ENCODE measurements around the gene RPL10.

Gene RPL10

GRCh38 chrX:154401045-154401799, 3.0 kb downstream of the RPL10 start:
- no peak for DNase-seq

GRCh38 chrX:154401918-154402621, 3.9 kb downstream of the RPL10 start:
- no peak for DNase-seq

GRCh38 chrX:154402622-154403127, 4.5 kb downstream of the RPL10 start:
- no peak for DNase-seq

- DNase-seq, result no peak
Measured at GRCh38 chrX:154403192-154403591, 5.0 kb downstream of the RPL10 start.

- no peak for DNase-seq
Measured at GRCh38 chrX:154403858-154404257, 5.7 kb downstream of the RPL10 start.

- DNase-seq, result no peak
Measured at GRCh38 chrX:154404625-154405192, 6.5 kb downstream of the RPL10 start.

GRCh38 chrX:154408659-154409221, 10.6 kb downstream of the RPL10 start:
- no peak for DNase-seq

- no peak for DNase-seq
Measured at GRCh38 chrX:154409222-154409871, 11.2 kb downstream of the RPL10 start, which contains the start of gene DNASE1L1. Gene DNASE1L1, minus strand, starts transcription at chrX:154409254. Its CDS starts 3,686 bp downstream, at chrX:154405568.

GRCh38 chrX:154411981-154412340, 13.8 kb downstream of the RPL10 start:
- DNase-seq, result peak; percentile 42 to 53

GRCh38 chrX:154412468-154412867, 14.3 kb downstream of the RPL10 start:
- DNase-seq, result no peak

- no peak for DNase-seq
Measured at GRCh38 chrX:154413142-154413541, 15.0 kb downstream of the RPL10 start.

- no peak for DNase-seq
Measured at GRCh38 chrX:154417157-154417556, 19.0 kb downstream of the RPL10 start.

GRCh38 chrX:154419189-154419588, 21.0 kb downstream of the RPL10 start:
- DNase-seq, result no peak

GRCh38 chrX:154419688-154420401, 21.7 kb downstream of the RPL10 start:
- DNase-seq, result no peak

GRCh38 chrX:154420402-154420756, 22.2 kb downstream of the RPL10 start:
- no peak for DNase-seq

- DNase-seq, result no peak
Measured at GRCh38 chrX:154426916-154427770, 29.0 kb downstream of the RPL10 start.

- peak; percentile 87 to 88 for DNase-seq
Measured at GRCh38 chrX:154428176-154429171, 30.3 kb downstream of the RPL10 start, which contains the start of gene ATP6AP1. Gene ATP6AP1, plus strand, starts transcription at chrX:154428677. Its CDS starts 16 bp downstream, at chrX:154428693.

- DNase-seq, result no peak
Measured at GRCh38 chrX:154429711-154430110, 31.5 kb downstream of the RPL10 start.

- no peak for DNase-seq
Measured at GRCh38 chrX:154430479-154430878, 32.3 kb downstream of the RPL10 start.

- no peak for DNase-seq
Measured at GRCh38 chrX:154430916-154431315, 32.7 kb downstream of the RPL10 start.
